Calu3 (cell line): ENCODE measurements around the gene PDHB. TPM values are rescaled to one million over a fixed set of nuclear protein-coding genes. Genes with fewer than 3 reads are reported as not detected.

Experiments
- BruUV-seq: library from RNA; stranded (reverse); fragments of 400-500 nt; replicated peaks from 2 replicates; lab custom pipeline; 2021; lab: Mats Ljungman, UMichigan
- CTCF ChIA-PET: fragments of 300-600 bp; sonication (Branson Sonifier 250); formaldehyde crosslinking; loops from one replicate; lab custom pipeline; 2022; ENCODE audit warnings: antibody characterized with exemption; lab: Charles Lee
- DNase-seq: peaks from one replicate; pipeline ENCODE4 v3.0.0; 2022
- H3K27ac Mint-ChIP-seq: one replicate; pipeline ENCODE4 v1.8.0; 2022; ENCODE audit warnings: mixed read lengths; ENCODE audit not compliant: unreplicated experiment
- H3K27me3 Mint-ChIP-seq: one replicate; pipeline ENCODE4 v1.8.0; 2022; ENCODE audit warnings: mixed read lengths; ENCODE audit not compliant: unreplicated experiment
- H3K36me3 Mint-ChIP-seq: one replicate; pipeline ENCODE4 v1.8.0; 2022; ENCODE audit warnings: mild to moderate bottlenecking, moderate library complexity, mixed read lengths; ENCODE audit not compliant: insufficient read depth, unreplicated experiment
- H3K4me1 Mint-ChIP-seq: one replicate; pipeline ENCODE4 v1.8.0; 2022; ENCODE audit warnings: mild to moderate bottlenecking, low read depth, mixed read lengths; ENCODE audit not compliant: unreplicated experiment
- H3K4me3 Mint-ChIP-seq: one replicate; pipeline ENCODE4 v1.8.0; 2022; ENCODE audit warnings: mild to moderate bottlenecking, low read depth, moderate library complexity, mixed read lengths; ENCODE audit not compliant: unreplicated experiment
- H3K9me3 Mint-ChIP-seq: one replicate; pipeline ENCODE4 v1.8.0; 2022; ENCODE audit warnings: low read depth, mixed read lengths; ENCODE audit not compliant: unreplicated experiment
- intact Hi-C: fragments of 100-400 bp; cut with micrococcal nuclease; formaldehyde crosslinking; loops from one replicate; pipeline ENCODE4 v1.10.0; 2022; ENCODE audit not compliant: unreplicated experiment
- total RNA-seq: library from RNA; stranded (reverse); gene quantifications from 2 replicates; pipeline ENCODE4 v1.2.3, GENCODE V29; 2022
- TF ChIP-seq, protein P1 (sequence below): fragments of 200-600 bp; IDR thresholded peaks from one replicate; pipeline ENCODE4 v1.8.0; 2022; ENCODE audit warnings: antibody characterized with exemption; ENCODE audit not compliant: unreplicated experiment

Gene PDHB
- total RNA-seq, 1 experiment from 2014 or later, result 47.6 TPM

GRCh38 chr3:58421004-58421403, 12.6 kb downstream of the PDHB start:
- CTCF ChIA-PET, result no interaction called here
- Mint-ChIP-seq H3K4me3 (no peak overlapping the region), H3K27ac (no peak overlapping the region), H3K4me1 (no peaks in the 10 kb centered on the region), H3K27me3 (no peaks in the 10 kb centered on the region), H3K36me3 (no peaks in the 10 kb centered on the region), H3K9me3 (no peaks in the 10 kb centered on the region)
- TF ChIP-seq, protein P1, sequence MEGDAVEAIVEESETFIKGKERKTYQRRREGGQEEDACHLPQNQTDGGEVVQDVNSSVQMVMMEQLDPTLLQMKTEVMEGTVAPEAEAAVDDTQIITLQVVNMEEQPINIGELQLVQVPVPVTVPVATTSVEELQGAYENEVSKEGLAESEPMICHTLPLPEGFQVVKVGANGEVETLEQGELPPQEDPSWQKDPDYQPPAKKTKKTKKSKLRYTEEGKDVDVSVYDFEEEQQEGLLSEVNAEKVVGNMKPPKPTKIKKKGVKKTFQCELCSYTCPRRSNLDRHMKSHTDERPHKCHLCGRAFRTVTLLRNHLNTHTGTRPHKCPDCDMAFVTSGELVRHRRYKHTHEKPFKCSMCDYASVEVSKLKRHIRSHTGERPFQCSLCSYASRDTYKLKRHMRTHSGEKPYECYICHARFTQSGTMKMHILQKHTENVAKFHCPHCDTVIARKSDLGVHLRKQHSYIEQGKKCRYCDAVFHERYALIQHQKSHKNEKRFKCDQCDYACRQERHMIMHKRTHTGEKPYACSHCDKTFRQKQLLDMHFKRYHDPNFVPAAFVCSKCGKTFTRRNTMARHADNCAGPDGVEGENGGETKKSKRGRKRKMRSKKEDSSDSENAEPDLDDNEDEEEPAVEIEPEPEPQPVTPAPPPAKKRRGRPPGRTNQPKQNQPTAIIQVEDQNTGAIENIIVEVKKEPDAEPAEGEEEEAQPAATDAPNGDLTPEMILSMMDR, result no peak
- no peak for DNase-seq
- no TSS peak for BruUV-seq
- intact Hi-C loops, result no loop called here

DNA sequence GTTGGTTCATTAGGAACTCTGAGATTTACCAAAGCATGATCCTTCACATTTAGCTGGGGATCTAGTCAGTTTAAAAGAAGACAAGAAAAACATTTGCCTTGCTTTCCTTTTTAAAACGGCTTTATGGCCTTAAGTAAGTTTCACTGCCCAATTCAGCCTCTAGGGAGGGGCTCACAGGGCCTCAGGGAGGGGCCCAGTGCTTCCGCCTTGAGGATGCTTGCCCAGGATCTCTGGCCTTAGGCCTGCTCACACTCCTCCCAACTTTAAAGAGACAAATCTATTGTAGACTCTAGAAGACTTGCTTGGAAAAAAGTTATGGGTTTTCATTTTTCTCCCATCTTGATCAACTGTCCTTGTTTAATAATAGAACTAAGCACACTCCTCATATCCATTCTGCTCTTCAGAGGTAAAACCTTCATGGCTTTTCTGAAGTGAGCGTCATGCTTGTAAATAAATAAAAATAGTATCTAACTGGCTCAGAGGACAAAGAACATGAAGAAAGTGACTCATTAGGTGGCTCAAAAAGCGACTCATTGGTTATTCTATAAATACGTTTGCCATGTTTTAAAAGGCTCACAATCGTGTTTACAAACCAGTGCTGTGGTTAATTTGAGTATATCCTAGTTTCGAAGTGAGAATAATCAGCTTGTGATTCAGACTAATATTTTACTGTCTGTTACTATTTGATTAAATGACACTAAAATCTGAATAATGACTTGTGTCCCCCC, 13.7 kb downstream of the PDHB start:
- TF ChIP-seq, protein P1, result no peak
- no peak for DNase-seq
- CTCF ChIA-PET, result interaction anchor here (0.6 kb wide), 1 partner anchor 60 kb away, joined by 5 read pairs; no protein-coding TSS in a partner anchor
- intact Hi-C loops, result no loop called here
- Mint-ChIP-seq H3K27ac (no peak overlapping the region), H3K36me3 (no peaks in the 10 kb centered on the region), H3K4me1 (no peaks in the 10 kb centered on the region), H3K9me3 (no peaks in the 10 kb centered on the region), H3K4me3 (no peak overlapping the region), H3K27me3 (no peaks in the 10 kb centered on the region)
- no TSS peak for BruUV-seq

GRCh38 chr3:58418227-58418626, 15.4 kb downstream of the PDHB start:
- no TSS peak for BruUV-seq
- H3K4me3 Mint-ChIP-seq, result no peak overlapping the region
- intact Hi-C loops, result no loop called here
- H3K9me3 Mint-ChIP-seq, result no peaks in the 10 kb centered on the region
- no peaks in the 10 kb centered on the region for H3K27me3 Mint-ChIP-seq
- CTCF ChIA-PET, result no interaction called here
- H3K36me3 Mint-ChIP-seq, result no peaks in the 10 kb centered on the region
- H3K27ac Mint-ChIP-seq, result no peak overlapping the region
- H3K4me1 Mint-ChIP-seq, result no peaks in the 10 kb centered on the region
- TF ChIP-seq, protein P1, result no peak
- no peak for DNase-seq

- BruUV-seq, result no TSS peak
- TF ChIP-seq, protein P1, result no peak
- no peaks in the 10 kb centered on the region for H3K36me3 Mint-ChIP-seq
- no peak for DNase-seq
- intact Hi-C loops, result no loop called here
- H3K27ac Mint-ChIP-seq, result no peak overlapping the region
- H3K9me3 Mint-ChIP-seq, result no peaks in the 10 kb centered on the region
- H3K4me1 Mint-ChIP-seq, result no peaks in the 10 kb centered on the region
- CTCF ChIA-PET, result no interaction called here
- no peak overlapping the region for H3K4me3 Mint-ChIP-seq
- H3K27me3 Mint-ChIP-seq, result no peaks in the 10 kb centered on the region
Observed at GRCh38 chr3:58417075-58417474, 16.6 kb downstream of the PDHB start.
